Mucosa of descending colon (tissue), 3 donors: ENCODE data around the gene GALT. TPM values are rescaled to one million over a fixed set of nuclear protein-coding genes. Genes with fewer than 3 reads are reported as not detected.

Experiments
- ATAC-seq: fragments of 200-7000 bp; cut with Tn5 transposase; one replicate; pipeline ENCODE4 v1.9.1; 2020; ENCODE audit warnings: mild to moderate bottlenecking, moderate library complexity
- DNase-seq, 3 donors: peaks; one replicate each; pipeline ENCODE4 v3.0.0-alpha.2; 2020
- H3K36me3 ChIP-seq: fragments of 200-600 bp; one replicate; pipeline ENCODE4 v1.8.0; 2021; ENCODE audit warnings: low read depth, mild to moderate bottlenecking
- H3K4me1 ChIP-seq: fragments of 200-600 bp; one replicate; pipeline ENCODE4 v1.8.0; 2021; ENCODE audit warnings: low read depth, mild to moderate bottlenecking
- H3K4me3 ChIP-seq: fragments of 200-600 bp; one replicate; pipeline ENCODE4 v1.8.0; 2021; ENCODE audit warnings: mild to moderate bottlenecking
- H3K9me3 ChIP-seq: fragments of 200-600 bp; one replicate; pipeline ENCODE4 v1.8.0; 2021; ENCODE audit warnings: mild to moderate bottlenecking
- CTCF ChIP-seq: fragments of 200-600 bp; IDR thresholded peaks from one replicate; pipeline ENCODE4 v1.8.0; 2022; ENCODE audit warnings: antibody characterized with exemption, mild to moderate bottlenecking
- intact Hi-C, 2 donors: fragments of 100-400 bp; cut with DNase I in 1 of 2; cut with micrococcal nuclease in 1 of 2; formaldehyde crosslinking; loops; one replicate each; pipeline versions ENCODE4 v1.11.0 to v1.11.1; 2022; cut with DNase I, micrococcal nuclease
- total RNA-seq, 3 donors: library from RNA; stranded (reverse); fragmentation: NEBNext Ultra II Directional in 2 of 3; extraction: Animal tissue kit (Norgen Biotek cat#: 25700) in 2 of 3; gene quantifications; one replicate each; pipeline versions ENCODE4 v1.2.1 to v1.2.4, GENCODE V29; 2021 to 2023
- donor health status: DM: no; HTN: no; CAD: no; lungs with moderate emphysema.
- donor health status: DM: no; HTN: no; CAD: no.
- donor health status: DM: no; HTN: yes; CAD: no.

GALT gene
- total RNA-seq, 3 donors from 2014 or later = 42.0 to 85.6 (median 63.3) TPM

- peaks cover 23% of the 10 kb centered on the region for H3K4me1 ChIP-seq
- H3K4me3 ChIP-seq = no peak overlapping the region
- H3K36me3 ChIP-seq = no peaks in the 10 kb centered on the region
- DNase-seq (no peak), ATAC-seq (no peak)
- intact Hi-C loops = no loop called here
- no peak for TF ChIP-seq CTCF
- H3K9me3 ChIP-seq = no peaks in the 10 kb centered on the region
Observed at GRCh38 chr9:34629491-34629808, 17.0 kb upstream of the GALT start.

GRCh38 chr9:34630402-34631154 lies 15.9 kb upstream of the GALT start:
- no peaks in the 10 kb centered on the region for H3K9me3 ChIP-seq
- no peak for TF ChIP-seq CTCF
- H3K36me3 ChIP-seq = no peaks in the 10 kb centered on the region
- no peak overlapping the region for H3K4me3 ChIP-seq
- DNase-seq = no peak
- peak; percentile 47 for ATAC-seq
- peaks cover 23% of the 10 kb centered on the region for H3K4me1 ChIP-seq
- intact Hi-C loops = no loop called here

- TF ChIP-seq CTCF = no peak
- no peak for DNase-seq
Observed at GRCh38 chr9:34633166-34633565, 13.3 kb upstream of the GALT start.

GRCh38 chr9:34633851-34634550 lies 12.5 kb upstream of the GALT start:
- peaks cover 24% of the 10 kb centered on the region for H3K4me1 ChIP-seq
- H3K36me3 ChIP-seq = no peaks in the 10 kb centered on the region
- TF ChIP-seq CTCF = peak; percentile 83
- peak in 2 of 3 donors; percentile 71 to 79 for DNase-seq
- no peak overlapping the region for H3K4me3 ChIP-seq
- ATAC-seq = peak; percentile 35
- intact Hi-C loops = no loop called here
- H3K9me3 ChIP-seq = no peaks in the 10 kb centered on the region

More at GRCh38 chr9:34633166-34633565, 13.3 kb upstream of the GALT start:
- Histone ChIP-seq H3K4me3 (no peak overlapping the region), H3K9me3 (no peaks in the 10 kb centered on the region), H3K36me3 (no peaks in the 10 kb centered on the region), H3K4me1 (peaks cover 32% of the 10 kb centered on the region)
- intact Hi-C loops = no loop called here
- ATAC-seq = no peak

GRCh38 chr9:34634551-34635248 lies 11.8 kb upstream of the GALT start:
- TF ChIP-seq CTCF = no peak
- DNase-seq (no peak), ATAC-seq (no peak)
- Histone ChIP-seq H3K4me3 (no peak overlapping the region), H3K4me1 (peaks cover 20% of the 10 kb centered on the region), H3K36me3 (no peaks in the 10 kb centered on the region), H3K9me3 (no peaks in the 10 kb centered on the region)
- intact Hi-C loops = no loop called here
